ENCODE data around the gene DENND10. TPM values are rescaled to one million over a fixed set of nuclear protein-coding genes. Genes with fewer than 3 reads are reported as not detected.
A peak's percentile ranks its signal among the peaks of the same experiment; 100 is the strongest.

Gene DENND10
- total RNA-seq: 10 to 100 TPM; 52.4 to 57.1 TPM

GRCh38 chr10:119103903-119104653, at the start of gene DENND10:
DENND10 (plus strand) TSS chr10:119104113; CDS start chr10:119104143, 30 bp downstream.
- H3K27me3 Mint-ChIP-seq: no peaks in the 10 kb centered on the region
- DNase-seq: peak; percentile 81
- peaks cover 43% of the 10 kb centered on the region for H3K4me1 Mint-ChIP-seq
- peaks cover 14% of the 10 kb centered on the region for H3K36me3 Mint-ChIP-seq (ENCODE audit: low read depth)
- peak within 1 kb of the TSS; percentile 76 for H3K4me3 Mint-ChIP-seq
- peak within 1 kb of the TSS; percentile 21 for H3K27ac Mint-ChIP-seq
- POLR2A ChIA-PET: interaction anchor here (0.8 to 7.0 kb wide), 24 partner anchors 8 to 74 kb away, joined by 3 to 111 read pairs (median 7); partner anchors contain the start of genes EIF3A, NANOS1 and SFXN4
- CTCF ChIA-PET: interaction anchor here (0.8 to 2.4 kb wide), 9 partner anchors 9 to 75 kb away, joined by 3 to 9 read pairs (median 5); no protein-coding TSS in a partner anchor
- no peaks in the 10 kb centered on the region for H3K9me3 Mint-ChIP-seq

GRCh38 chr10:119055472-119055871, 48.4 kb upstream of the DENND10 start:
- no peaks in the 10 kb centered on the region for H3K9me3 Mint-ChIP-seq
- ChIA-PET POLR2A (no interaction called here), CTCF (no interaction called here)
- no peaks in the 10 kb centered on the region for H3K27me3 Mint-ChIP-seq
- H3K36me3 Mint-ChIP-seq (ENCODE audit: low read depth): peaks cover 92% of the 10 kb centered on the region
- no peak overlapping the region for H3K27ac Mint-ChIP-seq
- no peak for DNase-seq
- H3K4me3 Mint-ChIP-seq: no peak overlapping the region
- peaks cover 9% of the 10 kb centered on the region for H3K4me1 Mint-ChIP-seq

GRCh38 chr10:119058010-119058409, 45.9 kb upstream of the DENND10 start:
- Mint-ChIP-seq H3K4me1 (peaks cover 17% of the 10 kb centered on the region), H3K36me3 (ENCODE audit: low read depth) (peaks cover 87% of the 10 kb centered on the region), H3K27ac (no peak overlapping the region), H3K4me3 (no peak overlapping the region), H3K9me3 (no peaks in the 10 kb centered on the region), H3K27me3 (no peaks in the 10 kb centered on the region)
- CTCF ChIA-PET: interaction anchor here (0.6 kb wide), 1 partner anchor 140 kb away, joined by 3 read pairs; no protein-coding TSS in a partner anchor
- no peak for DNase-seq
- POLR2A ChIA-PET: interaction anchor here (1.3 to 2.5 kb wide), 5 partner anchors 9 to 46 kb away, joined by 5 to 8 read pairs (median 6); partner anchors contain the start of gene DENND10

- no peak overlapping the region for H3K4me3 Mint-ChIP-seq
- POLR2A ChIA-PET: interaction anchor here (1.0 to 2.5 kb wide), 3 partner anchors 9 to 14 kb away, joined by 3 to 8 read pairs (median 6); no protein-coding TSS in a partner anchor
- H3K36me3 Mint-ChIP-seq (ENCODE audit: low read depth): peaks cover 89% of the 10 kb centered on the region
- CTCF ChIA-PET: interaction anchor here (0.5 to 0.8 kb wide), 3 partner anchors 12 to 93 kb away, joined by 3 to 5 read pairs (median 4); no protein-coding TSS in a partner anchor
- no peaks in the 10 kb centered on the region for H3K27me3 Mint-ChIP-seq
- DNase-seq: no peak
- no peak overlapping the region for H3K27ac Mint-ChIP-seq
- H3K4me1 Mint-ChIP-seq: peaks cover 22% of the 10 kb centered on the region
- no peaks in the 10 kb centered on the region for H3K9me3 Mint-ChIP-seq
These were observed 44.4 kb upstream of the DENND10 start for GRCh38 chr10:119059557-119059956.

- H3K4me1 Mint-ChIP-seq: peaks cover 25% of the 10 kb centered on the region
- no peak overlapping the region for H3K27ac Mint-ChIP-seq
- ChIA-PET CTCF (no interaction called here), POLR2A (no interaction called here)
- DNase-seq: no peak
- H3K27me3 Mint-ChIP-seq: no peaks in the 10 kb centered on the region
- H3K4me3 Mint-ChIP-seq: no peak overlapping the region
- peaks cover 89% of the 10 kb centered on the region for H3K36me3 Mint-ChIP-seq (ENCODE audit: low read depth)
- H3K9me3 Mint-ChIP-seq: no peaks in the 10 kb centered on the region
These were observed 43.8 kb upstream of the DENND10 start for GRCh38 chr10:119060107-119060506.

GRCh38 chr10:119061352-119061751, 42.6 kb upstream of the DENND10 start:
- Mint-ChIP-seq H3K4me3 (no peak overlapping the region), H3K4me1 (peaks cover 29% of the 10 kb centered on the region), H3K27ac (peak overlapping the region; percentile 53), H3K36me3 (ENCODE audit: low read depth) (peaks cover 90% of the 10 kb centered on the region), H3K27me3 (no peaks in the 10 kb centered on the region), H3K9me3 (no peaks in the 10 kb centered on the region)
- ChIA-PET POLR2A (interaction anchor here (1.0 to 1.8 kb wide), 2 partner anchors 13 to 43 kb away, joined by 3 to 6 read pairs; no protein-coding TSS in a partner anchor), CTCF (no interaction called here)
- DNase-seq: no peak

- Mint-ChIP-seq H3K27ac (peak overlapping the region; percentile 53), H3K4me1 (peaks cover 29% of the 10 kb centered on the region)
These were observed 42.0 kb upstream of the DENND10 start for GRCh38 chr10:119061926-119062325.

GRCh38 chr10:119070395-119071165, 33.3 kb upstream of the DENND10 start:
- Mint-ChIP-seq H3K27me3 (no peaks in the 10 kb centered on the region), H3K36me3 (ENCODE audit: low read depth) (peaks cover 76% of the 10 kb centered on the region), H3K27ac (no peak overlapping the region), H3K4me3 (no peak overlapping the region), H3K4me1 (peaks cover 42% of the 10 kb centered on the region), H3K9me3 (no peaks in the 10 kb centered on the region)
- ChIA-PET POLR2A (interaction anchor here (1.1 to 1.3 kb wide), 6 partner anchors 10 to 106 kb away, joined by 4 to 6 read pairs (median 6); partner anchors contain the start of gene EIF3A), CTCF (interaction anchor here (0.6 kb wide), 1 partner anchor 17 kb away, joined by 3 read pairs; no protein-coding TSS in a partner anchor)
- DNase-seq: no peak

More at GRCh38 chr10:119061926-119062325, 42.0 kb upstream of the DENND10 start:
- no peaks in the 10 kb centered on the region for H3K9me3 Mint-ChIP-seq
- no peaks in the 10 kb centered on the region for H3K27me3 Mint-ChIP-seq
- H3K4me3 Mint-ChIP-seq: no peak overlapping the region
- ChIA-PET POLR2A (interaction anchor here (1.0 to 1.8 kb wide), 2 partner anchors 13 to 43 kb away, joined by 3 to 6 read pairs; no protein-coding TSS in a partner anchor), CTCF (no interaction called here)
- no peak for DNase-seq
- peaks cover 90% of the 10 kb centered on the region for H3K36me3 Mint-ChIP-seq (ENCODE audit: low read depth)

GRCh38 chr10:119073584-119073983, 30.3 kb upstream of the DENND10 start:
- ChIA-PET POLR2A (interaction anchor here (0.8 to 2.7 kb wide), 7 partner anchors 9 to 58 kb away, joined by 3 to 11 read pairs (median 4); partner anchors contain the start of gene DENND10), CTCF (interaction anchor here (1.1 kb wide), 1 partner anchor 91 kb away, joined by 3 read pairs; no protein-coding TSS in a partner anchor)
- no peaks in the 10 kb centered on the region for H3K27me3 Mint-ChIP-seq
- peaks cover 62% of the 10 kb centered on the region for H3K4me1 Mint-ChIP-seq
- peaks cover 62% of the 10 kb centered on the region for H3K36me3 Mint-ChIP-seq (ENCODE audit: low read depth)
- H3K9me3 Mint-ChIP-seq: no peaks in the 10 kb centered on the region
- H3K4me3 Mint-ChIP-seq: no peak overlapping the region
- peak overlapping the region; percentile 69 for H3K27ac Mint-ChIP-seq
- no peak for DNase-seq

- no peak for DNase-seq
- H3K27ac Mint-ChIP-seq: peak overlapping the region; percentile 93
- ChIA-PET CTCF (interaction anchor here (1.0 to 2.5 kb wide), 3 partner anchors 13 to 465 kb away, joined by 3 to 14 read pairs (median 4); no protein-coding TSS in a partner anchor), POLR2A (interaction anchor here (0.6 to 6.6 kb wide), 15 partner anchors 12 to 400 kb away, joined by 3 to 117 read pairs (median 9); partner anchors contain the start of genes DENND10 and SFXN4)
- H3K4me3 Mint-ChIP-seq: peak overlapping the region; percentile 95
- no peaks in the 10 kb centered on the region for H3K9me3 Mint-ChIP-seq
- peaks cover 43% of the 10 kb centered on the region for H3K36me3 Mint-ChIP-seq (ENCODE audit: low read depth)
- peaks cover 54% of the 10 kb centered on the region for H3K4me1 Mint-ChIP-seq
- H3K27me3 Mint-ChIP-seq: no peaks in the 10 kb centered on the region
These were observed 25.3 kb upstream of the DENND10 start for GRCh38 chr10:119078422-119079179.

GRCh38 chr10:119079599-119080520, 24.1 kb upstream of the DENND10 start:
- Mint-ChIP-seq H3K4me1 (peaks cover 52% of the 10 kb centered on the region), H3K4me3 (peak overlapping the region; percentile 95), H3K27me3 (no peaks in the 10 kb centered on the region), H3K9me3 (no peaks in the 10 kb centered on the region), H3K27ac (peak overlapping the region; percentile 93), H3K36me3 (ENCODE audit: low read depth) (peaks cover 40% of the 10 kb centered on the region)
- POLR2A ChIA-PET: interaction anchor here (0.6 to 6.6 kb wide), 29 partner anchors 9 to 792 kb away, joined by 3 to 117 read pairs (median 5); partner anchors contain the start of genes CACUL1, DENND10, GRK5 and MCMBP
- DNase-seq: peak; percentile 78
- CTCF ChIA-PET: interaction anchor here (0.6 to 3.5 kb wide), 5 partner anchors 11 to 52 kb away, joined by 3 to 23 read pairs (median 4); no protein-coding TSS in a partner anchor
